ENCODE results near the gene ANAPC5.

ANAPC5 gene

GRCh38 chr12:121277374-121277759 is 74.8 kb downstream of the ANAPC5 start:
- peaks cover 0 to 1% (median 0%) of the 10 kb centered on the region in 4 experiments for H3K4me1 ChIP-seq (ENCODE audit: control extremely low read depth in 1 of 4, control insufficient read depth in 4 of 4, insufficient read depth in 4 of 4, low read length in 3 of 4)
- DNase-seq, result no peak
- ChIA-PET POLR2A (no interaction called here), CTCF (interaction anchor here (0.5 to 1.0 kb wide), 2 partner anchors 30 to 182 kb away, joined by 3 read pairs; no protein-coding TSS in a partner anchor)
- no peaks in the 10 kb centered on the region for H3K27me3 ChIP-seq (replicated peaks in 2 of 5; ENCODE audit: control insufficient read depth in 4 of 5, insufficient read depth in 5 of 5, low read length in 4 of 5)
- no peaks in the 10 kb centered on the region for H3K9me3 ChIP-seq (ENCODE audit: control extremely low read depth in 1 of 5, control insufficient read depth in 4 of 5, insufficient read depth in 2 of 5, low read depth in 1 of 5, low read length in 4 of 5)
- peaks cover 10 to 39% (median 28%) of the 10 kb centered on the region in 4 experiments for H3K36me3 ChIP-seq (ENCODE audit: control insufficient read depth in 4 of 4, insufficient read depth in 4 of 4, low read length in 3 of 4)
- WGBS (ENCODE audit: insufficient coverage), result 100% methylated on average over 3 of the region's 6 CpGs
- no peak overlapping the region for H3K4me3 ChIP-seq (ENCODE audit: control insufficient read depth in 1 of 7, extremely low read depth in 1 of 7, insufficient read depth in 4 of 7, low read depth in 2 of 7, low read length in 6 of 7)
- H3K27ac ChIP-seq (ENCODE audit: insufficient read depth in 1 of 2, low read depth in 1 of 2, low read length in 2 of 2, poor library complexity in 1 of 2, severe bottlenecking in 2 of 2), result no peak overlapping the region

GRCh38 chr12:121274036-121274763 is 78.0 kb downstream of the ANAPC5 start:
- H3K4me3 ChIP-seq (ENCODE audit: control insufficient read depth in 1 of 7, extremely low read depth in 1 of 7, insufficient read depth in 4 of 7, low read depth in 2 of 7, low read length in 6 of 7), result no peak overlapping the region
- POLR2A ChIA-PET, result no interaction called here
- WGBS (ENCODE audit: insufficient coverage), result 99% methylated on average over 35 of the region's 35 CpGs
- no peak overlapping the region for H3K27ac ChIP-seq (ENCODE audit: insufficient read depth in 1 of 2, low read depth in 1 of 2, low read length in 2 of 2, poor library complexity in 1 of 2, severe bottlenecking in 2 of 2)
- CTCF ChIA-PET, result no interaction called here
- H3K4me1 ChIP-seq (ENCODE audit: control extremely low read depth in 1 of 4, control insufficient read depth in 4 of 4, insufficient read depth in 4 of 4, low read length in 3 of 4), result peaks cover 0 to 1% (median 0%) of the 10 kb centered on the region in 4 experiments
- no peak for DNase-seq
- H3K9me3 ChIP-seq (ENCODE audit: control extremely low read depth in 1 of 5, control insufficient read depth in 4 of 5, insufficient read depth in 2 of 5, low read depth in 1 of 5, low read length in 4 of 5), result no peaks in the 10 kb centered on the region
- H3K36me3 ChIP-seq (ENCODE audit: control insufficient read depth in 4 of 4, insufficient read depth in 4 of 4, low read length in 3 of 4), result peaks cover 16 to 48% (median 35%) of the 10 kb centered on the region in 4 experiments
- H3K27me3 ChIP-seq (replicated peaks in 2 of 5; ENCODE audit: control insufficient read depth in 4 of 5, insufficient read depth in 5 of 5, low read length in 4 of 5), result no peaks in the 10 kb centered on the region

GRCh38 chr12:121273364-121273896 is 78.8 kb downstream of the ANAPC5 start:
- Histone ChIP-seq H3K4me1 (ENCODE audit: control extremely low read depth in 1 of 4, control insufficient read depth in 4 of 4, insufficient read depth in 4 of 4, low read length in 3 of 4) (peaks cover 0 to 1% (median 0%) of the 10 kb centered on the region in 4 experiments), H3K4me3 (ENCODE audit: control insufficient read depth in 1 of 7, extremely low read depth in 1 of 7, insufficient read depth in 4 of 7, low read depth in 2 of 7, low read length in 6 of 7) (no peak overlapping the region), H3K36me3 (ENCODE audit: control insufficient read depth in 4 of 4, insufficient read depth in 4 of 4, low read length in 3 of 4) (peaks cover 15 to 49% (median 38%) of the 10 kb centered on the region in 4 experiments), H3K9me3 (ENCODE audit: control extremely low read depth in 1 of 5, control insufficient read depth in 4 of 5, insufficient read depth in 2 of 5, low read depth in 1 of 5, low read length in 4 of 5) (no peaks in the 10 kb centered on the region), H3K27me3 (replicated peaks in 2 of 5; ENCODE audit: control insufficient read depth in 4 of 5, insufficient read depth in 5 of 5, low read length in 4 of 5) (no peaks in the 10 kb centered on the region), H3K27ac (ENCODE audit: insufficient read depth in 1 of 2, low read depth in 1 of 2, low read length in 2 of 2, poor library complexity in 1 of 2, severe bottlenecking in 2 of 2) (no peak overlapping the region)
- WGBS (ENCODE audit: insufficient coverage), result over 99% methylated on average over 12 of the region's 14 CpGs
- CTCF ChIA-PET, result interaction anchor here (1.2 kb wide), 1 partner anchor 14 kb away, joined by 3 read pairs; no protein-coding TSS in a partner anchor
- POLR2A ChIA-PET, result no interaction called here
- no peak for DNase-seq

- ChIA-PET CTCF (interaction anchor here (0.6 to 1.0 kb wide), 2 partner anchors 11 to 149 kb away, joined by 3 read pairs; no protein-coding TSS in a partner anchor), POLR2A (no interaction called here)
- Histone ChIP-seq H3K4me1 (ENCODE audit: control extremely low read depth in 1 of 4, control insufficient read depth in 4 of 4, insufficient read depth in 4 of 4, low read length in 3 of 4) (no peaks in the 10 kb centered on the region), H3K27me3 (replicated peaks in 2 of 5; ENCODE audit: control insufficient read depth in 4 of 5, insufficient read depth in 5 of 5, low read length in 4 of 5) (no peaks in the 10 kb centered on the region), H3K27ac (ENCODE audit: insufficient read depth in 1 of 2, low read depth in 1 of 2, low read length in 2 of 2, poor library complexity in 1 of 2, severe bottlenecking in 2 of 2) (no peak overlapping the region), H3K9me3 (ENCODE audit: control extremely low read depth in 1 of 5, control insufficient read depth in 4 of 5, insufficient read depth in 2 of 5, low read depth in 1 of 5, low read length in 4 of 5) (no peaks in the 10 kb centered on the region), H3K36me3 (ENCODE audit: control insufficient read depth in 4 of 4, insufficient read depth in 4 of 4, low read length in 3 of 4) (peaks cover 21 to 68% (median 39%) of the 10 kb centered on the region in 4 experiments), H3K4me3 (ENCODE audit: control insufficient read depth in 1 of 7, extremely low read depth in 1 of 7, insufficient read depth in 4 of 7, low read depth in 2 of 7, low read length in 6 of 7) (no peak overlapping the region)
- WGBS (ENCODE audit: insufficient coverage), result no CpG with 5 or more reads among the region's 1 CpG
- no peak for DNase-seq
Measured at GRCh38 chr12:121267822-121268221, 84.4 kb downstream of the ANAPC5 start.

GRCh38 chr12:121264951-121265515 is 87.2 kb downstream of the ANAPC5 start:
- no peaks in the 10 kb centered on the region for H3K4me1 ChIP-seq (ENCODE audit: control extremely low read depth in 1 of 4, control insufficient read depth in 4 of 4, insufficient read depth in 4 of 4, low read length in 3 of 4)
- 95% methylated on average over 9 of the region's 10 CpGs for WGBS (ENCODE audit: insufficient coverage)
- ChIA-PET POLR2A (no interaction called here), CTCF (no interaction called here)
- H3K27me3 ChIP-seq (replicated peaks in 2 of 5; ENCODE audit: control insufficient read depth in 4 of 5, insufficient read depth in 5 of 5, low read length in 4 of 5), result no peaks in the 10 kb centered on the region
- H3K9me3 ChIP-seq (ENCODE audit: control extremely low read depth in 1 of 5, control insufficient read depth in 4 of 5, insufficient read depth in 2 of 5, low read depth in 1 of 5, low read length in 4 of 5), result no peaks in the 10 kb centered on the region
- DNase-seq, result no peak
- no peak overlapping the region for H3K4me3 ChIP-seq (ENCODE audit: control insufficient read depth in 1 of 7, extremely low read depth in 1 of 7, insufficient read depth in 4 of 7, low read depth in 2 of 7, low read length in 6 of 7)
- H3K27ac ChIP-seq (ENCODE audit: insufficient read depth in 1 of 2, low read depth in 1 of 2, low read length in 2 of 2, poor library complexity in 1 of 2, severe bottlenecking in 2 of 2), result no peak overlapping the region
- H3K36me3 ChIP-seq (ENCODE audit: control insufficient read depth in 4 of 4, insufficient read depth in 4 of 4, low read length in 3 of 4), result peaks cover 16 to 81% (median 49%) of the 10 kb centered on the region in 4 experiments

GRCh38 chr12:121264135-121264534 is 88.1 kb downstream of the ANAPC5 start:
- Histone ChIP-seq H3K27ac (ENCODE audit: insufficient read depth in 1 of 2, low read depth in 1 of 2, low read length in 2 of 2, poor library complexity in 1 of 2, severe bottlenecking in 2 of 2) (no peak overlapping the region), H3K36me3 (ENCODE audit: control insufficient read depth in 4 of 4, insufficient read depth in 4 of 4, low read length in 3 of 4) (peaks cover 18 to 78% (median 47%) of the 10 kb centered on the region in 4 experiments), H3K4me3 (ENCODE audit: control insufficient read depth in 1 of 7, extremely low read depth in 1 of 7, insufficient read depth in 4 of 7, low read depth in 2 of 7, low read length in 6 of 7) (no peak overlapping the region), H3K4me1 (ENCODE audit: control extremely low read depth in 1 of 4, control insufficient read depth in 4 of 4, insufficient read depth in 4 of 4, low read length in 3 of 4) (no peaks in the 10 kb centered on the region), H3K27me3 (replicated peaks in 2 of 5; ENCODE audit: control insufficient read depth in 4 of 5, insufficient read depth in 5 of 5, low read length in 4 of 5) (no peaks in the 10 kb centered on the region), H3K9me3 (ENCODE audit: control extremely low read depth in 1 of 5, control insufficient read depth in 4 of 5, insufficient read depth in 2 of 5, low read depth in 1 of 5, low read length in 4 of 5) (no peaks in the 10 kb centered on the region)
- WGBS (ENCODE audit: insufficient coverage), result 93% methylated on average over 8 of the region's 8 CpGs
- ChIA-PET CTCF (no interaction called here), POLR2A (no interaction called here)
- no peak for DNase-seq
